Measurements from ENCODE around the gene KDF1. TPM values are rescaled to one million over a fixed set of nuclear protein-coding genes. Genes with fewer than 3 reads are reported as not detected.

The KDF1 gene
- total and polyA plus RNA-seq, 2 of the 13 experiments (the other 11 are each of a cell fraction or from before 2014, with no cell fraction given), result 1.9 to 4.9 TPM

DNA sequence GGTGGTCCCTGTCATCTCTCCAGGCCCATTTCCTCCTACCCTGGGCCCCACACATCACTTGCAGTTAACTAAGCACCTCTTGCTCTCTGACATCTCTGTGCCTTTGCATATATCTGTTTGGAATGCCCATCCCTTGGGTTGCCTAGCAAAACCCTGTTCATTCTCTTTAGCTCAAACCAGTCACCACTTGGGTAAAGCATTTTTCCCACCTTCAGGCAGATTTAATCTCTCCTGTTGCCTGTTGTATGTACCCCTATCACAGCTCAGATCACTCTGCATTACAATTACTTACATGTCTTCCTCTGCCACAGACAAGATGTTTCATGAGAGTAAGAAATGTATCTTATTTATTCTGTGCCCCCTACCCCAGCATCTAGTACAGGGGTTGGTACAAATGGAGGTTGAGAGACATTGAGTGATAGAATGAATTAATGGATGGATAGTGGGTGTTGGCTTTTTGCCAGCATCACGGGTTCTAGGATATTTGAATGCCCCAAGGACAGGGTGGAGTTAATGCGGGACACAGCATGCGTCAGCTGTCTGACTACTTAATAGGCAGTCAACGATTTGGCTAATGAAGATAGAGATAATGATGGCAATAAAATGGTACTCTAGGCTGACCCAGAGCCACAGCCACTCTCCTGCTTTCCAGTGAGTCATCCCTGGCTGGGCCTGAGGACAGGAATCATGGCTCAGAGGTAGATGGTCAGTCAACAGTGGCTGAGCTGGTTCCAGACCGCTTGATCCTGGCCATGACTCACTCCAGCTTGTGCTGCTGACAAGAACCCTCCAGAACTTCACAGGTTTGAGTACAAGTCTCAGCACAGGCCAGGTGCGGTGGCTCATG is 53.0 kb downstream of the KDF1 start (continued):
- TF ChIP-seq, protein P1, sequence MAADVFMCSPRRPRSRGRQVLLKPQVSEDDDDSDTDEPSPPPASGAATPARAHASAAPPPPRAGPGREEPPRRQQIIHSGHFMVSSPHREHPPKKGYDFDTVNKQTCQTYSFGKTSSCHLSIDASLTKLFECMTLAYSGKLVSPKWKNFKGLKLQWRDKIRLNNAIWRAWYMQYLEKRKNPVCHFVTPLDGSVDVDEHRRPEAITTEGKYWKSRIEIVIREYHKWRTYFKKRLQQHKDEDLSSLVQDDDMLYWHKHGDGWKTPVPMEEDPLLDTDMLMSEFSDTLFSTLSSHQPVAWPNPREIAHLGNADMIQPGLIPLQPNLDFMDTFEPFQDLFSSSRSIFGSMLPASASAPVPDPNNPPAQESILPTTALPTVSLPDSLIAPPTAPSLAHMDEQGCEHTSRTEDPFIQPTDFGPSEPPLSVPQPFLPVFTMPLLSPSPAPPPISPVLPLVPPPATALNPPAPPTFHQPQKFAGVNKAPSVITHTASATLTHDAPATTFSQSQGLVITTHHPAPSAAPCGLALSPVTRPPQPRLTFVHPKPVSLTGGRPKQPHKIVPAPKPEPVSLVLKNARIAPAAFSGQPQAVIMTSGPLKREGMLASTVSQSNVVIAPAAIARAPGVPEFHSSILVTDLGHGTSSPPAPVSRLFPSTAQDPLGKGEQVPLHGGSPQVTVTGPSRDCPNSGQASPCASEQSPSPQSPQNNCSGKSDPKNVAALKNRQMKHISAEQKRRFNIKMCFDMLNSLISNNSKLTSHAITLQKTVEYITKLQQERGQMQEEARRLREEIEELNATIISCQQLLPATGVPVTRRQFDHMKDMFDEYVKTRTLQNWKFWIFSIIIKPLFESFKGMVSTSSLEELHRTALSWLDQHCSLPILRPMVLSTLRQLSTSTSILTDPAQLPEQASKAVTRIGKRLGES (CRISPR knock-in tag; IDR thresholded peaks at IDR 0.05; ENCODE audit: borderline replicate concordance), result no peak
- TF ChIP-seq MED13 (CRISPR knock-in tag; IDR thresholded peaks at IDR 0.05), result no peak
- TF ChIP-seq DMAP1 (CRISPR knock-in tag; IDR thresholded peaks at IDR 0.05), result no peak
- no peak for TF ChIP-seq HDAC6 (IDR thresholded peaks at IDR 0.05; ENCODE audit: low read depth, low read length)
- TF ChIP-seq ZNF260 (CRISPR knock-in tag; IDR thresholded peaks at IDR 0.05; ENCODE audit: borderline replicate concordance, low read depth), result no peak
- TF ChIP-seq, protein P2, sequence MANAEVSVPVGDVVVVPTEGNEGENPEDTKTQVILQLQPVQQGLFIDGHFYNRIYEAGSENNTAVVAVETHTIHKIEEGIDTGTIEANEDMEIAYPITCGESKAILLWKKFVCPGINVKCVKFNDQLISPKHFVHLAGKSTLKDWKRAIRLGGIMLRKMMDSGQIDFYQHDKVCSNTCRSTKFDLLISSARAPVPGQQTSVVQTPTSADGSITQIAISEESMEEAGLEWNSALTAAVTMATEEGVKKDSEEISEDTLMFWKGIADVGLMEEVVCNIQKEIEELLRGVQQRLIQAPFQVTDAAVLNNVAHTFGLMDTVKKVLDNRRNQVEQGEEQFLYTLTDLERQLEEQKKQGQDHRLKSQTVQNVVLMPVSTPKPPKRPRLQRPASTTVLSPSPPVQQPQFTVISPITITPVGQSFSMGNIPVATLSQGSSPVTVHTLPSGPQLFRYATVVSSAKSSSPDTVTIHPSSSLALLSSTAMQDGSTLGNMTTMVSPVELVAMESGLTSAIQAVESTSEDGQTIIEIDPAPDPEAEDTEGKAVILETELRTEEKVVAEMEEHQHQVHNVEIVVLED (CRISPR knock-in tag; IDR thresholded peaks at IDR 0.05; ENCODE audit: borderline replicate concordance), result no peak
- TF ChIP-seq MEIS2 (CRISPR knock-in tag; IDR thresholded peaks at IDR 0.05), result no peak
- TF ChIP-seq, protein P3, sequence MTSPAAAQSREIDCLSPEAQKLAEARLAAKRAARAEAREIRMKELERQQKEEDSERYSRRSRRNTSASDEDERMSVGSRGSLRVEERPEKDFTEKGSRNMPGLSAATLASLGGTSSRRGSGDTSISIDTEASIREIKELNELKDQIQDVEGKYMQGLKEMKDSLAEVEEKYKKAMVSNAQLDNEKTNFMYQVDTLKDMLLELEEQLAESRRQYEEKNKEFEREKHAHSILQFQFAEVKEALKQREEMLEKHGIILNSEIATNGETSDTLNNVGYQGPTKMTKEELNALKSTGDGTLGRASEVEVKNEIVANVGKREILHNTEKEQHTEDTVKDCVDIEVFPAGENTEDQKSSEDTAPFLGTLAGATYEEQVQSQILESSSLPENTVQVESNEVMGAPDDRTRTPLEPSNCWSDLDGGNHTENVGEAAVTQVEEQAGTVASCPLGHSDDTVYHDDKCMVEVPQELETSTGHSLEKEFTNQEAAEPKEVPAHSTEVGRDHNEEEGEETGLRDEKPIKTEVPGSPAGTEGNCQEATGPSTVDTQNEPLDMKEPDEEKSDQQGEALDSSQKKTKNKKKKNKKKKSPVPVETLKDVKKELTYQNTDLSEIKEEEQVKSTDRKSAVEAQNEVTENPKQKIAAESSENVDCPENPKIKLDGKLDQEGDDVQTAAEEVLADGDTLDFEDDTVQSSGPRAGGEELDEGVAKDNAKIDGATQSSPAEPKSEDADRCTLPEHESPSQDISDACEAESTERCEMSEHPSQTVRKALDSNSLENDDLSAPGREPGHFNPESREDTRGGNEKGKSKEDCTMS (CRISPR knock-in tag; conservative IDR thresholded peaks at IDR 0.05), result no peak
- 0 out of 2 replicates have a peak, but pooled peaks have one; percentile 43 for TF ChIP-seq FOXA3 (CRISPR knock-in tag; IDR thresholded peaks at IDR 0.05)
- no peak for TF ChIP-seq NBN (conservative IDR thresholded peaks at IDR 0.05)
- TF ChIP-seq, protein P4, sequence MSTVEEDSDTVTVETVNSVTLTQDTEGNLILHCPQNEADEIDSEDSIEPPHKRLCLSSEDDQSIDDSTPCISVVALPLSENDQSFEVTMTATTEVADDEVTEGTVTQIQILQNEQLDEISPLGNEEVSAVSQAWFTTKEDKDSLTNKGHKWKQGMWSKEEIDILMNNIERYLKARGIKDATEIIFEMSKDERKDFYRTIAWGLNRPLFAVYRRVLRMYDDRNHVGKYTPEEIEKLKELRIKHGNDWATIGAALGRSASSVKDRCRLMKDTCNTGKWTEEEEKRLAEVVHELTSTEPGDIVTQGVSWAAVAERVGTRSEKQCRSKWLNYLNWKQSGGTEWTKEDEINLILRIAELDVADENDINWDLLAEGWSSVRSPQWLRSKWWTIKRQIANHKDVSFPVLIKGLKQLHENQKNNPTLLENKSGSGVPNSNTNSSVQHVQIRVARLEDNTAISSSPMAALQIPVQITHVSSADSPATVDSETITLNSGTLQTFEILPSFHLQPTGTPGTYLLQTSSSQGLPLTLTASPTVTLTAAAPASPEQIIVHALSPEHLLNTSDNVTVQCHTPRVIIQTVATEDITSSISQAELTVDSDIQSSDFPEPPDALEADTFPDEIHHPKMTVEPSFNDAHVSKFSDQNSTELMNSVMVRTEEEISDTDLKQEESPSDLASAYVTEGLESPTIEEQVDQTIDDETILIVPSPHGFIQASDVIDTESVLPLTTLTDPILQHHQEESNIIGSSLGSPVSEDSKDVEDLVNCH (CRISPR knock-in tag; IDR thresholded peaks at IDR 0.05), result no peak
- TF ChIP-seq, protein P5, sequence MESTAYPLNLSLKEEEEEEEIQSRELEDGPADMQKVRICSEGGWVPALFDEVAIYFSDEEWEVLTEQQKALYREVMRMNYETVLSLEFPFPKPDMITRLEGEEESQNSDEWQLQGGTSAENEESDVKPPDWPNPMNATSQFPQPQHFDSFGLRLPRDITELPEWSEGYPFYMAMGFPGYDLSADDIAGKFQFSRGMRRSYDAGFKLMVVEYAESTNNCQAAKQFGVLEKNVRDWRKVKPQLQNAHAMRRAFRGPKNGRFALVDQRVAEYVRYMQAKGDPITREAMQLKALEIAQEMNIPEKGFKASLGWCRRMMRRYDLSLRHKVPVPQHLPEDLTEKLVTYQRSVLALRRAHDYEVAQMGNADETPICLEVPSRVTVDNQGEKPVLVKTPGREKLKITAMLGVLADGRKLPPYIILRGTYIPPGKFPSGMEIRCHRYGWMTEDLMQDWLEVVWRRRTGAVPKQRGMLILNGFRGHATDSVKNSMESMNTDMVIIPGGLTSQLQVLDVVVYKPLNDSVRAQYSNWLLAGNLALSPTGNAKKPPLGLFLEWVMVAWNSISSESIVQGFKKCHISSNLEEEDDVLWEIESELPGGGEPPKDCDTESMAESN (CRISPR knock-in tag; conservative IDR thresholded peaks at IDR 0.05), result no peak
- TF ChIP-seq, protein P6, sequence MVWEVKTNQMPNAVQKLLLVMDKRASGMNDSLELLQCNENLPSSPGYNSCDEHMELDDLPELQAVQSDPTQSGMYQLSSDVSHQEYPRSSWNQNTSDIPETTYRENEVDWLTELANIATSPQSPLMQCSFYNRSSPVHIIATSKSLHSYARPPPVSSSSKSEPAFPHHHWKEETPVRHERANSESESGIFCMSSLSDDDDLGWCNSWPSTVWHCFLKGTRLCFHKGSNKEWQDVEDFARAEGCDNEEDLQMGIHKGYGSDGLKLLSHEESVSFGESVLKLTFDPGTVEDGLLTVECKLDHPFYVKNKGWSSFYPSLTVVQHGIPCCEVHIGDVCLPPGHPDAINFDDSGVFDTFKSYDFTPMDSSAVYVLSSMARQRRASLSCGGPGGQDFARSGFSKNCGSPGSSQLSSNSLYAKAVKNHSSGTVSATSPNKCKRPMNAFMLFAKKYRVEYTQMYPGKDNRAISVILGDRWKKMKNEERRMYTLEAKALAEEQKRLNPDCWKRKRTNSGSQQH (CRISPR knock-in tag; IDR thresholded peaks at IDR 0.05; ENCODE audit: low read depth), result no peak
- peak; percentile 95 for TF ChIP-seq FOSL2 (CRISPR knock-in tag; IDR thresholded peaks at IDR 0.05)
- TF ChIP-seq MAFG (CRISPR knock-in tag; IDR thresholded peaks at IDR 0.05), result no peak
- peak; percentile 60; the same call in 1 of the 2 replicates for TF ChIP-seq ZNF792 (CRISPR knock-in tag; IDR thresholded peaks at IDR 0.05)
